Measurements from ENCODE around the gene CMC4. TPM values are rescaled to one million over a fixed set of nuclear protein-coding genes. Genes with fewer than 3 reads are reported as not detected.

CMC4 gene
- total and polyA plus RNA-seq, 9 of the 15 experiments (the other 6 are each of a cell fraction or from before 2014, with no cell fraction given), result 3.5 to 16.9 (median 8.2) TPM

GRCh38 chrX:155056877-155057792, 13.8 kb downstream of the CMC4 start:
- H3K27ac ChIP-seq (ENCODE audit: extremely low read depth, low read depth, low read length), result no peak overlapping the region
- peaks cover 0 to 9% of the 10 kb centered on the region in 2 experiments; a peak in 3 of 5 replicates for H3K4me1 ChIP-seq (replicated peaks in 1 of 2; ENCODE audit: control insufficient read depth in 2 of 2, insufficient read depth in 2 of 2, low read length in 2 of 2)
- H3K9ac ChIP-seq (ENCODE audit: insufficient read depth in 1 of 2, low read depth in 2 of 2, low read length in 2 of 2), result peak overlapping the region; percentile 38 to 83; a peak in 2 of 4 replicates
- peak overlapping the region; percentile 90 for H2AFZ ChIP-seq (ENCODE audit: low read depth, low read length)
- in situ Hi-C loops (cut with MboI) (loop anchor here (5.0 kb wide), 1 partner anchor 75 kb away; no protein-coding TSS in a partner anchor), intact Hi-C loops (cut with micrococcal nuclease) (loop anchor here (1.0 kb wide), 3 partner anchors 70 to 139 kb away; no protein-coding TSS in a partner anchor)
- H3K9me1 ChIP-seq (ENCODE audit: control insufficient read depth, insufficient read depth, low read length), result no peaks in the 10 kb centered on the region
- WGBS (ENCODE audit: insufficient coverage, low coverage, missing lambda C conversion rate), result 17% methylated on average over 25 of the region's 25 CpGs
- ChIA-PET POLR2A (interaction anchor here (1.1 kb wide), 1 partner anchor 73 kb away, joined by 4 read pairs; no protein-coding TSS in a partner anchor), CTCF (ENCODE audit: low intra/inter-chr PET ratio) (interaction anchor here (0.9 to 3.0 kb wide), 3 partner anchors 70 to 140 kb away, joined by 3 to 21 read pairs (median 15); no protein-coding TSS in a partner anchor)
- H3K4me3 ChIP-seq, result no peak overlapping the region
- no peaks in the 10 kb centered on the region for H4K20me1 ChIP-seq (replicated peaks; ENCODE audit: control insufficient read depth, insufficient read depth, low read length)
- BruUV-seq (replicated peaks), result no TSS peak
- DNase-seq (ENCODE audit: extremely low read depth in 1 of 4, low spot score in 3 of 4) (peak; percentile 52 to 82 (median 65)), ATAC-seq (peak; percentile 97), FAIRE-seq (peak; percentile 94)
- H3K79me2 ChIP-seq (ENCODE audit: control insufficient read depth, insufficient read depth, low read length), result no peaks in the 10 kb centered on the region
- peak overlapping the region; percentile 81 for H3K4me2 ChIP-seq (ENCODE audit: insufficient read depth, low read length)
- peaks cover 57% of the 10 kb centered on the region; the same call in 2 of the 3 replicates for H3K36me3 ChIP-seq (ENCODE audit: control insufficient read depth, insufficient read depth, low read length)
- H3K9me3 ChIP-seq (replicated peaks; ENCODE audit: control insufficient read depth, insufficient read depth, low read depth, low read length), result no peaks in the 10 kb centered on the region
- no peaks in the 10 kb centered on the region for H3K27me3 ChIP-seq (ENCODE audit: control insufficient read depth in 2 of 2, insufficient read depth in 2 of 2, low read length in 2 of 2)
- no peak for TF ChIP-seq PTRF (tag; IDR thresholded peaks at IDR 0.05)
- TF ChIP-seq, protein P1, sequence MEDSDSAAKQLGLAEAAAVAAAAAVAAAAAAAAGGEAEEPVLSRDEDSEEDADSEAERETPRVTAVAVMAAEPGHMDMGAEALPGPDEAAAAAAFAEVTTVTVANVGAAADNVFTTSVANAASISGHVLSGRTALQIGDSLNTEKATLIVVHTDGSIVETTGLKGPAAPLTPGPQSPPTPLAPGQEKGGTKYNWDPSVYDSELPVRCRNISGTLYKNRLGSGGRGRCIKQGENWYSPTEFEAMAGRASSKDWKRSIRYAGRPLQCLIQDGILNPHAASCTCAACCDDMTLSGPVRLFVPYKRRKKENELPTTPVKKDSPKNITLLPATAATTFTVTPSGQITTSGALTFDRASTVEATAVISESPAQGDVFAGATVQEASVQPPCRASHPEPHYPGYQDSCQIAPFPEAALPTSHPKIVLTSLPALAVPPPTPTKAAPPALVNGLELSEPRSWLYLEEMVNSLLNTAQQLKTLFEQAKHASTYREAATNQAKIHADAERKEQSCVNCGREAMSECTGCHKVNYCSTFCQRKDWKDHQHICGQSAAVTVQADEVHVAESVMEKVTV (CRISPR knock-in tag; IDR thresholded peaks at IDR 0.05), result 0 out of 2 replicates have a peak, but pooled peaks have one; percentile 25
- no peak for TF ChIP-seq TAF7 (tag; IDR thresholded peaks at IDR 0.05)
- no peak for TF ChIP-seq ADNP (tag; IDR thresholded peaks at IDR 0.05)
- TF ChIP-seq RBM34 (IDR thresholded peaks at IDR 0.05; ENCODE audit: borderline replicate concordance, insufficient read depth, low read length), result no peak
- no peak for TF ChIP-seq MEF2A (IDR thresholded peaks at IDR 0.05; ENCODE audit: control insufficient read depth, low read depth, low read length)
- 0 out of 4 replicates have a peak, but pooled peaks of 1 of the 2 experiments have one; percentile 14 for TF ChIP-seq FOXK2 (conservative IDR thresholded peaks at IDR 0.05 in 1 of 2, IDR thresholded peaks at IDR 0.05 in 1 of 2; ENCODE audit: low read depth in 2 of 2)
- peak; percentile 65 to 80 for TF ChIP-seq RAD21 (CRISPR knock-in tag; conservative IDR thresholded peaks at IDR 0.05 in 1 of 2, IDR thresholded peaks at IDR 0.05 in 1 of 2)
- TF ChIP-seq MYC (IDR thresholded peaks at IDR 0.05; ENCODE audit: low read depth, low read length), result 0 out of 2 replicates have a peak, but pooled peaks have one; percentile 17
- no peak for TF ChIP-seq MYC (CRISPR knock-in tag; IDR thresholded peaks at IDR 0.05; ENCODE audit: borderline replicate concordance, low read depth)
- TF ChIP-seq ZNF134 (CRISPR knock-in tag; conservative IDR thresholded peaks at IDR 0.05), result no peak
- no peak for TF ChIP-seq KLF6 (CRISPR knock-in tag; IDR thresholded peaks at IDR 0.05; ENCODE audit: borderline replicate concordance)
- TF ChIP-seq HDAC8 (tag; IDR thresholded peaks at IDR 0.05), result no peak
- peak; percentile 21; the same call in 1 of the 2 replicates for TF ChIP-seq ATF7 (IDR thresholded peaks at IDR 0.05)
- TF ChIP-seq CTCF (IDR thresholded peaks at IDR 0.05 in 2 of 3, conservative IDR thresholded peaks at IDR 0.05 in 1 of 3; ENCODE audit: insufficient read depth in 2 of 3, low read depth in 1 of 3, low read length in 3 of 3), result peak; percentile 72 to 84 (median 76)
- TF ChIP-seq CREM (IDR thresholded peaks at IDR 0.05; ENCODE audit: low read depth), result peak; percentile 83
- no peak for TF ChIP-seq CBFB (CRISPR knock-in tag; IDR thresholded peaks at IDR 0.05)
